ENCODE data around the gene ZNF227. TPM values are rescaled to one million over a fixed set of nuclear protein-coding genes. Genes with fewer than 3 reads are reported as not detected.

The ZNF227 gene
- total RNA-seq, 1 experiment from 2014 or later: 16.5 TPM

DNA sequence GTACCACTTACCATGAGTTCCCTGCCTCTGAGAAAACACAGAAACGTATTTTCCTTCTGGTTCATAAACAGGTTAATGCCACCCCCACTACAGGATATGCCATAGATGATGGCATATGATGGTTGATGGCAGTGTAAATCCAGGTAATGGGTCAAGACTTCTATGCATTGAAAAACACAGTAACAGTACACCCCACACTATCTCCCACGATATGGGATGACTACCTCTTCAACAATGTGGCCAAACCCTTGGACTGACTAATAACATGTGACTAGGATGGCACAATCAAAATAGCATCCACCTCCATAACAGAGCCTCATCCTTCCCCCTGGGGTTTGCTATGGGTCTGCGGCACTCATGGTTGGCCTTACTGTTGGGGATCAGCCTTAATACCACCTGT is 70.5 kb downstream of the ZNF227 start:
- H3K27me3 ChIP-seq (ENCODE audit: insufficient read depth, low read depth): no peaks in the 10 kb centered on the region
- intact Hi-C loops (cut with micrococcal nuclease; ENCODE audit: unreplicated experiment): no loop called here
- BruUV-seq (replicated peaks): no TSS peak
- 0 out of 2 replicates have a peak, but pooled peaks cover 3% of the 10 kb centered on the region for H3K36me3 ChIP-seq (ENCODE audit: low read depth)
- no peak for TF ChIP-seq EZH2 (IDR thresholded peaks at IDR 0.05; ENCODE audit: low read depth)
- TF ChIP-seq, protein P1, sequence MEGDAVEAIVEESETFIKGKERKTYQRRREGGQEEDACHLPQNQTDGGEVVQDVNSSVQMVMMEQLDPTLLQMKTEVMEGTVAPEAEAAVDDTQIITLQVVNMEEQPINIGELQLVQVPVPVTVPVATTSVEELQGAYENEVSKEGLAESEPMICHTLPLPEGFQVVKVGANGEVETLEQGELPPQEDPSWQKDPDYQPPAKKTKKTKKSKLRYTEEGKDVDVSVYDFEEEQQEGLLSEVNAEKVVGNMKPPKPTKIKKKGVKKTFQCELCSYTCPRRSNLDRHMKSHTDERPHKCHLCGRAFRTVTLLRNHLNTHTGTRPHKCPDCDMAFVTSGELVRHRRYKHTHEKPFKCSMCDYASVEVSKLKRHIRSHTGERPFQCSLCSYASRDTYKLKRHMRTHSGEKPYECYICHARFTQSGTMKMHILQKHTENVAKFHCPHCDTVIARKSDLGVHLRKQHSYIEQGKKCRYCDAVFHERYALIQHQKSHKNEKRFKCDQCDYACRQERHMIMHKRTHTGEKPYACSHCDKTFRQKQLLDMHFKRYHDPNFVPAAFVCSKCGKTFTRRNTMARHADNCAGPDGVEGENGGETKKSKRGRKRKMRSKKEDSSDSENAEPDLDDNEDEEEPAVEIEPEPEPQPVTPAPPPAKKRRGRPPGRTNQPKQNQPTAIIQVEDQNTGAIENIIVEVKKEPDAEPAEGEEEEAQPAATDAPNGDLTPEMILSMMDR (conservative IDR thresholded peaks at IDR 0.05): no peak
- H2AFZ ChIP-seq: no peak overlapping the region
- ChIA-PET POLR2A (ENCODE audit: unreplicated experiment) (no interaction called here), CTCF (no interaction called here)
- peak in 1 of 2 experiments; percentile 55 for DNase-seq
- peaks cover 7% of the 10 kb centered on the region for H3K9me3 ChIP-seq (ENCODE audit: insufficient read depth, low read depth)
- H3K79me2 ChIP-seq (ENCODE audit: low read depth): no peaks in the 10 kb centered on the region
- H3K4me1 ChIP-seq (replicated peaks; ENCODE audit: insufficient read depth): 0 out of 2 replicates have a peak, but pooled peaks cover 8% of the 10 kb centered on the region
- no peak overlapping the region for H3K4me3 ChIP-seq
- H3F3A ChIP-seq (ENCODE audit: insufficient read depth, low read depth): no peaks in the 10 kb centered on the region
- H3K27ac ChIP-seq: no peak overlapping the region
- H3K4me2 ChIP-seq: no peak overlapping the region
- no peaks in the 10 kb centered on the region; the same call in 1 of the 2 replicates for H3K9me2 ChIP-seq (ENCODE audit: insufficient read depth)
- H4K20me1 ChIP-seq (ENCODE audit: insufficient read depth): no peaks in the 10 kb centered on the region

DNA sequence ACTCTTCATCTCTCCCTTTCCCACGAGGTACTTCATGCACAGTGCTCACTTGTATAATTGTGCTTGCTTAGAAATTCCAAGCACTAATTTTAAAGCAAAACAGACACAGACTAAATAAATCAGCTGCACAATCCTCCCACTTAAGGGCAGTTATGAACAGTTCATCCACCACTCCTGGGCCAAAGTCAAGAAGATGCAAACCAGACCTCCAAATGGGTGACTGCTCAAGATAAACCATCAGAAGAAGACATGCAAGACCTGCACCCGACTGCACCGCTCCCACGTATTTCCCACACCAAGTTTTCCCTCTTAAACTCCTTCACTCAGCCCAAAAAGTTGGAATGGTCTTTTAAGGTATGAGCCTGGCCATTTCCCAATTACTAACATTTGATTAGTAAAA is 72.6 kb downstream of the ZNF227 start:
- Histone ChIP-seq H3K4me3 (no peak overlapping the region), H3K27ac (no peak overlapping the region), H2AFZ (no peak overlapping the region), H3K9me2 (ENCODE audit: insufficient read depth) (no peaks in the 10 kb centered on the region; the same call in 1 of the 2 replicates), H3F3A (ENCODE audit: insufficient read depth, low read depth) (no peaks in the 10 kb centered on the region), H3K4me2 (no peak overlapping the region), H4K20me1 (ENCODE audit: insufficient read depth) (no peaks in the 10 kb centered on the region), H3K9me3 (ENCODE audit: insufficient read depth, low read depth) (peaks cover 7% of the 10 kb centered on the region), H3K4me1 (replicated peaks; ENCODE audit: insufficient read depth) (0 out of 2 replicates have a peak, but pooled peaks cover 8% of the 10 kb centered on the region), H3K79me2 (ENCODE audit: low read depth) (no peaks in the 10 kb centered on the region), H3K36me3 (ENCODE audit: low read depth) (peaks cover 13% of the 10 kb centered on the region; the same call in 1 of the 2 replicates), H3K27me3 (ENCODE audit: insufficient read depth, low read depth) (no peaks in the 10 kb centered on the region)
- intact Hi-C loops (cut with micrococcal nuclease; ENCODE audit: unreplicated experiment): loop anchor here (1.0 kb wide), 1 partner anchor 22 kb away; no protein-coding TSS in a partner anchor
- TF ChIP-seq, protein P1 (conservative IDR thresholded peaks at IDR 0.05): no peak
- no peak for TF ChIP-seq EZH2 (IDR thresholded peaks at IDR 0.05; ENCODE audit: low read depth)
- ChIA-PET CTCF (no interaction called here), POLR2A (ENCODE audit: unreplicated experiment) (no interaction called here)
- no TSS peak for BruUV-seq (replicated peaks)
- no peak for DNase-seq

Other genes starting within 250 kb of the ZNF227 start
- 5.0 and 6.1 TPM in 2 replicates for gene ZNF155, start 228.3 kb upstream of the ZNF227 start, total RNA-seq (2021)
- 4.0 and 4.8 TPM in 2 replicates for gene ZNF230, start 209.6 kb upstream of the ZNF227 start, total RNA-seq (2021)
- 1.8 and 2.1 TPM in 2 replicates for gene ZNF222, start 187.2 kb upstream of the ZNF227 start, total RNA-seq (2021)
- 3.5 and 4.2 TPM in 2 replicates for gene ZNF223, start 160.5 kb upstream of the ZNF227 start, total RNA-seq (2021)
- 1.9 and 2.0 TPM in 2 replicates for gene ZNF284, start 140.4 kb upstream of the ZNF227 start, total RNA-seq (2021)
- gene ZNF224, start 118.2 kb upstream of the ZNF227 start, total RNA-seq (2021): 29.3 and 30.9 TPM in 2 replicates
- gene ZNF225, start 99.1 kb upstream of the ZNF227 start, total RNA-seq (2021): 3.5 and 5.4 TPM in 2 replicates
- gene ZNF234, start 71.0 kb upstream of the ZNF227 start, total RNA-seq (2021): 6.0 and 8.6 TPM in 2 replicates
- gene ZNF226, start 47.4 kb upstream of the ZNF227 start, total RNA-seq (2021): 12.9 and 21.7 TPM in 2 replicates
- 0.41 and 0.88 TPM in 2 replicates for gene ZNF233, start 47.4 kb downstream of the ZNF227 start, total RNA-seq (2021)
- 4.3 and 5.9 TPM in 2 replicates for gene ZNF235, start 92.5 kb downstream of the ZNF227 start, total RNA-seq (2021)
- 3.5 and 7.8 TPM in 2 replicates for gene ZNF112, start 144.1 kb downstream of the ZNF227 start, total RNA-seq (2021)
- gene ZNF285, start 189.1 kb downstream of the ZNF227 start, total RNA-seq (2021): 3.0 and 3.5 TPM in 2 replicates
- gene ZNF229, start 235.9 kb downstream of the ZNF227 start, total RNA-seq (2021): 11.3 and 12.3 TPM in 2 replicates

Data from PC-9 (cell line).